H1 (cell line): Measurements from ENCODE around the gene MGST2. TPM values are rescaled to one million over a fixed set of nuclear protein-coding genes. Genes with fewer than 3 reads are reported as not detected.

Source experiments
- CTCF ChIA-PET: fragments of 300-600 bp; sonication (Branson Sonifier 250); formaldehyde crosslinking; loops from one replicate; lab custom pipeline; 2021; ENCODE audit not compliant: partially characterized antibody; lab: Charles Lee
- POLR2A ChIA-PET: fragments of 300-600 bp; sonication (Branson Sonifier 250); formaldehyde crosslinking; loops from one replicate; lab custom pipeline; 2021; ENCODE audit warnings: inconsistent platforms; ENCODE audit not compliant: partially characterized antibody; lab: Charles Lee
- DNase-seq, 2 experiments: peaks; one replicate each; pipeline versions ENCODE4 v3.0.0 to v3.0.0-alpha.2; 2010 to 2022; ENCODE audit warnings: low spot score in 2 of 2, low read depth in 1 of 2, mixed read lengths in 1 of 2
- FAIRE-seq: peaks from 2 replicates; lab custom pipeline; 2011; peaks lifted over from hg19 to GRCh38; lab: Jason Lieb, UNC
- H2AFZ ChIP-seq: 2 replicates; pipeline ENCODE4 v1.8.1; 2012; ENCODE audit warnings: low read length, inconsistent platforms
- H2AK5ac ChIP-seq: 2 replicates; pipeline ENCODE4 v1.6.1; 2013; ENCODE audit warnings: low read depth, low read length
- H2BK120ac ChIP-seq: replicated peaks from 2 replicates; pipeline ENCODE3; 2013; ENCODE audit warnings: low read depth, low read length, inconsistent platforms
- H2BK12ac ChIP-seq: 2 replicates; pipeline ENCODE4 v1.6.1; 2013; ENCODE audit warnings: low read depth, low read length
- H2BK15ac ChIP-seq: 2 replicates; pipeline ENCODE4 v1.6.1; 2013; ENCODE audit warnings: low read length
- H2BK20ac ChIP-seq: 2 replicates; pipeline ENCODE4 v1.6.1; 2013; ENCODE audit warnings: low read length
- H2BK5ac ChIP-seq: 2 replicates; pipeline ENCODE4 v1.6.1; 2013; ENCODE audit warnings: low read depth, low read length
- H3K14ac ChIP-seq: 2 replicates; pipeline ENCODE4 v1.6.1; 2013; ENCODE audit warnings: inconsistent platforms; ENCODE audit not compliant: insufficient read length
- H3K18ac ChIP-seq: 2 replicates; pipeline ENCODE4 v1.6.1; 2013; ENCODE audit warnings: low read length; ENCODE audit errors: extremely low read depth
- H3K23ac ChIP-seq: 2 replicates; pipeline ENCODE4 v1.6.1; 2013; ENCODE audit warnings: inconsistent platforms; ENCODE audit not compliant: insufficient read length
- H3K23me2 ChIP-seq: 2 replicates; pipeline ENCODE4 v1.6.1; 2013; ENCODE audit warnings: low read depth, low read length
- H3K27ac ChIP-seq: 2 replicates; pipeline ENCODE4 v1.6.1; 2011; ENCODE audit warnings: low read depth, low read length, inconsistent platforms
- H3K27me3 ChIP-seq, 4 experiments: replicated peaks in 1 of 4; 1 replicate in 1 of 4; 2 replicates in 3 of 4; pipeline versions ENCODE4 v1.6.1 to v1.8.1; 2011 to 2013; ENCODE audit warnings: low read length in 3 of 4, mild to moderate bottlenecking in 3 of 4, inconsistent platforms in 2 of 4, mixed read lengths in 2 of 4, moderate library complexity in 1 of 4; ENCODE audit not compliant: control insufficient read depth in 3 of 4, insufficient read depth in 3 of 4; ENCODE audit errors: extremely low read depth in 1 of 4
- H3K36me3 ChIP-seq, 4 experiments: 2 replicates each; pipeline versions ENCODE4 v1.6.1 to v1.8.1; 2011 to 2013; ENCODE audit warnings: mild to moderate bottlenecking in 4 of 4, low read length in 3 of 4, moderate library complexity in 2 of 4, control low read depth in 1 of 4, inconsistent platforms in 1 of 4; ENCODE audit not compliant: insufficient read depth in 4 of 4, control insufficient read depth in 2 of 4
- H3K4ac ChIP-seq: replicated peaks from 2 replicates; pipeline ENCODE3; 2013; ENCODE audit warnings: low read length, low read depth, mixed read lengths, inconsistent platforms; ENCODE audit not compliant: insufficient read length
- H3K4me1 ChIP-seq, 4 experiments: replicated peaks in 1 of 4; 1 replicate in 1 of 4; 2 replicates in 3 of 4; pipeline versions ENCODE4 v1.6.1 to v1.8.1; 2011 to 2013; ENCODE audit warnings: low read length in 3 of 4, inconsistent platforms in 2 of 4, mixed read lengths in 1 of 4; ENCODE audit not compliant: insufficient read depth in 4 of 4, control insufficient read depth in 3 of 4
- H3K4me2 ChIP-seq, 2 experiments: 2 replicates each; pipeline versions ENCODE4 v1.6.1 to v1.8.1; 2011 to 2013; ENCODE audit warnings: low read depth in 2 of 2, low read length in 2 of 2, control low read depth in 1 of 2, inconsistent platforms in 1 of 2, mild to moderate bottlenecking in 1 of 2; ENCODE audit not compliant: insufficient read depth in 1 of 2
- H3K4me3 ChIP-seq, 4 experiments: fragments of 200-600, 300-600 bp in 1 of 4; sonication (generic), shearing (Covaris generic), sonication (Bioruptor Twin) in 1 of 4; 2 replicates each; pipeline versions ENCODE4 v1.5.1 to v1.8.1; 2011 to 2016; ENCODE audit warnings: low read length in 4 of 4, low read depth in 3 of 4, control low read depth in 2 of 4, inconsistent platforms in 2 of 4, mild to moderate bottlenecking in 2 of 4, mixed read lengths in 1 of 4, moderate library complexity in 1 of 4; ENCODE audit not compliant: insufficient read depth in 2 of 4; ENCODE audit errors: extremely low read depth in 1 of 4
- H3K56ac ChIP-seq: replicated peaks from 2 replicates; pipeline ENCODE3; 2013; ENCODE audit warnings: low read depth, mild to moderate bottlenecking, mixed read lengths, low read length, inconsistent platforms; ENCODE audit not compliant: insufficient read length
- H3K79me1 ChIP-seq: 2 replicates; pipeline ENCODE4 v1.6.1; 2013; ENCODE audit warnings: low read depth, low read length, control low read depth
- H3K79me2 ChIP-seq, 2 experiments: 2 replicates each; pipeline versions ENCODE4 v1.6.1 to v1.8.1; 2012 to 2013; ENCODE audit warnings: low read length in 2 of 2, mild to moderate bottlenecking in 2 of 2, inconsistent platforms in 1 of 2; ENCODE audit not compliant: insufficient read depth in 2 of 2, control insufficient read depth in 1 of 2
- H3K9ac ChIP-seq, 4 experiments: replicated peaks in 1 of 4; 1 replicate in 1 of 4; 2 replicates in 3 of 4; pipeline versions ENCODE4 v1.6.1 to v1.8.1; 2011 to 2013; ENCODE audit warnings: low read depth in 3 of 4, low read length in 3 of 4, control low read depth in 2 of 4, mild to moderate bottlenecking in 2 of 4, moderate library complexity in 2 of 4, inconsistent platforms in 1 of 4; ENCODE audit errors: extremely low read depth in 1 of 4
- H3K9me3 ChIP-seq, 2 experiments: 2 replicates each; pipeline versions ENCODE4 v1.6.1 to v1.8.1; 2012 to 2013; ENCODE audit warnings: mild to moderate bottlenecking in 2 of 2, moderate library complexity in 2 of 2, control low read depth in 1 of 2, inconsistent platforms in 1 of 2, low read depth in 1 of 2, low read length in 1 of 2, mixed read lengths in 1 of 2; ENCODE audit not compliant: insufficient read depth in 2 of 2
- H4K20me1 ChIP-seq, 2 experiments: replicated peaks in 1 of 2; 2 replicates each; pipeline versions ENCODE3 to v1.8.1; 2011 to 2013; ENCODE audit warnings: inconsistent platforms in 2 of 2, low read length in 2 of 2, mild to moderate bottlenecking in 1 of 2; ENCODE audit not compliant: insufficient read depth in 2 of 2, control insufficient read depth in 1 of 2
- H4K5ac ChIP-seq: 2 replicates; pipeline ENCODE4 v1.6.1; 2013; ENCODE audit warnings: low read length, low read depth, mixed read lengths, inconsistent platforms; ENCODE audit not compliant: insufficient read length
- H4K8ac ChIP-seq: 2 replicates; pipeline ENCODE4 v1.8.0; 2013; ENCODE audit warnings: mild to moderate bottlenecking, moderate library complexity, low read length, inconsistent platforms; ENCODE audit not compliant: insufficient read depth; ENCODE audit errors: extremely low read depth
- H4K91ac ChIP-seq: replicated peaks from 2 replicates; pipeline ENCODE3; 2013; ENCODE audit warnings: low read length, mixed read lengths, inconsistent platforms; ENCODE audit not compliant: insufficient read length
- ASH2L ChIP-seq: fragments of 200-600, 300-600 bp; sonication (generic); IDR thresholded peaks from one replicate; pipeline ENCODE4 v1.7.1; 2017; ENCODE audit warnings: low read length
- TAF7 ChIP-seq: optimal IDR thresholded peaks from 2 replicates; pipeline ENCODE3; 2011; ENCODE audit warnings: low read depth, mild to moderate bottlenecking, inconsistent platforms, low read length, moderate library complexity, borderline replicate concordance
- TEAD4 ChIP-seq: IDR thresholded peaks from 2 replicates; pipeline ENCODE4 v1.6.1; 2012; ENCODE audit warnings: low read depth, low read length, inconsistent platforms, mixed read lengths
- WGBS, 2 experiments: shearing (Covaris generic) in 1 of 2; methylation state at CpG; one replicate each; pipeline versions ENCODE4 v1.1.6 to v1.1.7; 2013 to 2015; ENCODE audit warnings: low lambda C conversion rate in 2 of 2, mixed read lengths in 2 of 2, inconsistent platforms in 1 of 2, low coverage in 1 of 2, missing lambda C conversion rate in 1 of 2; ENCODE audit not compliant: insufficient replicate concordance in 2 of 2, insufficient coverage in 1 of 2, insufficient read length in 1 of 2; ENCODE audit errors: extremely low coverage in 1 of 2, missing lambda C conversion rate in 1 of 2; 5-methylcytosine and 5-hydroxymethylcytosine counted together
- polyA plus RNA-seq, 7 experiments: library from polyadenylated mRNA; depleted of rRNA in 3 of 7; stranded (reverse) in 5 of 7; unstranded in 2 of 7; fragments of >200 nt in 5 of 7; fragments of 200-250 nt in 2 of 7; gene quantifications; 1 replicate in 5 of 7; 2 replicates in 1 of 7; 4 replicates in 1 of 7; pipeline versions ENCODE4 v1.2.1 to v1.2.3, GENCODE V29; 2011 to 2013; ENCODE audit warnings: missing spikeins in 2 of 7, mixed read lengths in 2 of 7
- total RNA-seq: library from RNA; stranded (reverse); fragmentation: NEBNext Ultra II Directional; extraction: Animal tissue kit (Norgen Biotek cat#: 25700); gene quantifications from 2 replicates; pipeline ENCODE4 v1.2.1, GENCODE V29; 2021

Gene MGST2
- total and polyA plus RNA-seq, 2 of the 8 experiments (the other 6 are each of a cell fraction or from before 2014, with no cell fraction given): 8.0 to 13.6 TPM

DNA sequence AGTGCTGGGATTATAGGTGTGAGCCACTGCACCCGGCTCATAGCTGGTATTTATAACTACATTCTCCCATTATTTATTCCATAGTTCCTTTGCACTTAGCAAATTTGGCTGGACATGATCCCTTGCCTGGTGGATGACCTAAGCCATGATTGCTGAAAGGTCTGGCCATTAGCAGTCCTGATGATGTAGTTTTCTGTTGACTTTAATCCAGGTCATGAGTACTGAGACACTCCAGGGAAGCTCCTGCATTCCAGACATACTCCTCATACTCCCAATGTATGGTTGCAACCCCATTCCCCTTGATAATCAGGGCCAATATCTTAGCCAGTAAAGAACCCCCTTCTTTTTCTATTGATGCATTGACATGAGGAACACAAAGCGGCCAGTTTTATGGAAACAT lies 24.4 kb upstream of the MGST2 start:
- no peak overlapping the region for H2BK12ac ChIP-seq
- H3K14ac ChIP-seq: no peak overlapping the region
- H3K9ac ChIP-seq: no peak overlapping the region
- CTCF ChIA-PET: interaction anchor here (0.6 to 8.3 kb wide), 6 partner anchors 10 to 597 kb away, joined by 3 to 82 read pairs (median 15); no protein-coding TSS in a partner anchor
- H3K18ac ChIP-seq: no peak overlapping the region
- no peak overlapping the region for H4K8ac ChIP-seq
- no peaks in the 10 kb centered on the region for H3K4me1 ChIP-seq
- no peak overlapping the region for H2BK20ac ChIP-seq
- H3K9me3 ChIP-seq: peaks cover 6 to 8% of the 10 kb centered on the region in 2 experiments; a peak in 2 of 4 replicates
- FAIRE-seq: no peak
- H2BK15ac ChIP-seq: no peak overlapping the region
- no peak overlapping the region for H3K4me2 ChIP-seq
- no peak overlapping the region for H4K91ac ChIP-seq
- H3K4me3 ChIP-seq: no peak overlapping the region
- H2BK5ac ChIP-seq: no peak overlapping the region
- H3K23ac ChIP-seq: no peak overlapping the region
- no peaks in the 10 kb centered on the region for H3K23me2 ChIP-seq
- no peaks in the 10 kb centered on the region for H3K79me1 ChIP-seq
- no peak overlapping the region for H2AFZ ChIP-seq
- TF ChIP-seq ASH2L (no peak), TAF7 (no peak), TEAD4 (peak; percentile 66; the same call in 1 of the 2 replicates)
- no peak overlapping the region for H3K56ac ChIP-seq
- no peak overlapping the region for H2BK120ac ChIP-seq
- H3K79me2 ChIP-seq: no peaks in the 10 kb centered on the region
- no peak overlapping the region for H3K27ac ChIP-seq
- no peaks in the 10 kb centered on the region for H4K20me1 ChIP-seq
- WGBS, 2 experiments: 91% methylated on average over 2 of the region's 2 CpGs; no CpG with 5 or more reads in 1 of the 2 experiments
- H3K27me3 ChIP-seq: no peaks in the 10 kb centered on the region; a peak in 1 of 7 replicates
- POLR2A ChIA-PET: no interaction called here
- H4K5ac ChIP-seq: no peak overlapping the region
- no peak for DNase-seq
- no peak overlapping the region for H3K4ac ChIP-seq
- no peaks in the 10 kb centered on the region for H3K36me3 ChIP-seq
- H2AK5ac ChIP-seq: no peak overlapping the region
